ENCODE measurements around the gene RALGAPA2.

RALGAPA2 gene

GRCh38 chr20:20683020-20683419, 29.4 kb downstream of the RALGAPA2 start:
- TF ChIP-seq CTCF (IDR thresholded peaks at IDR 0.05) (no peak), ZFX (IDR thresholded peaks at IDR 0.05; ENCODE audit: borderline replicate concordance) (no peak)
- H3K27ac ChIP-seq: no peak overlapping the region

GRCh38 chr20:20680991-20681508, 31.4 kb downstream of the RALGAPA2 start:
- TF ChIP-seq ZFX (IDR thresholded peaks at IDR 0.05; ENCODE audit: borderline replicate concordance): no peak
- TF ChIP-seq CTCF (IDR thresholded peaks at IDR 0.05): no peak
- H3K27ac ChIP-seq: no peak overlapping the region

- TF ChIP-seq ZFX (IDR thresholded peaks at IDR 0.05; ENCODE audit: borderline replicate concordance): no peak
- no peak overlapping the region for H3K27ac ChIP-seq
These were observed 33.1 kb downstream of the RALGAPA2 start for GRCh38 chr20:20679316-20679715.

GRCh38 chr20:20677186-20677585, 35.3 kb downstream of the RALGAPA2 start:
- TF ChIP-seq ZFX (IDR thresholded peaks at IDR 0.05; ENCODE audit: borderline replicate concordance) (no peak), CTCF (IDR thresholded peaks at IDR 0.05) (no peak)
- H3K27ac ChIP-seq: no peak overlapping the region

GRCh38 chr20:20668639-20669038, 43.8 kb downstream of the RALGAPA2 start:
- no peak for TF ChIP-seq CTCF (IDR thresholded peaks at IDR 0.05)
- no peak for TF ChIP-seq ZFX (IDR thresholded peaks at IDR 0.05; ENCODE audit: borderline replicate concordance)
- no peak overlapping the region for H3K27ac ChIP-seq

- no peak overlapping the region for H3K27ac ChIP-seq
- no peak for TF ChIP-seq CTCF (IDR thresholded peaks at IDR 0.05)
- TF ChIP-seq ZFX (IDR thresholded peaks at IDR 0.05; ENCODE audit: borderline replicate concordance): no peak
These were observed 46.1 kb downstream of the RALGAPA2 start for GRCh38 chr20:20666359-20666758.

GRCh38 chr20:20665606-20666332, 46.7 kb downstream of the RALGAPA2 start:
- H3K27ac ChIP-seq: no peak overlapping the region
- no peak for TF ChIP-seq ZFX (IDR thresholded peaks at IDR 0.05; ENCODE audit: borderline replicate concordance)
- no peak for TF ChIP-seq CTCF (IDR thresholded peaks at IDR 0.05)
